Left ventricle myocardium inferior (tissue), 1 donor: ENCODE data around the gene STPG1. TPM values are rescaled to one million over a fixed set of nuclear protein-coding genes. Genes with fewer than 3 reads are reported as not detected.

Source experiments
- DNase-seq: peaks from one replicate; pipeline ENCODE4 v3.0.0-alpha.2; 2020
- H3K27ac ChIP-seq: fragments of 200-600 bp; replicated peaks from 2 replicates; pipeline ENCODE4 v1.8.0; 2021
- H3K27me3 ChIP-seq: fragments of 200-600 bp; 2 replicates; pipeline ENCODE4 v1.8.0; 2021; ENCODE audit warnings: low read depth
- H3K36me3 ChIP-seq: fragments of 200-600 bp; 2 replicates; pipeline ENCODE4 v1.8.0; 2021
- H3K4me1 ChIP-seq: fragments of 200-600 bp; 2 replicates; pipeline ENCODE4 v1.8.0; 2021
- H3K4me3 ChIP-seq: fragments of 200-600 bp; 2 replicates; pipeline ENCODE4 v1.8.0; 2021; ENCODE audit warnings: mild to moderate bottlenecking, moderate library complexity
- H3K9me3 ChIP-seq: fragments of 200-600 bp; replicated peaks from 2 replicates; pipeline ENCODE4 v1.8.0; 2021
- CTCF ChIP-seq: fragments of 200-600 bp; IDR thresholded peaks from 2 replicates; pipeline ENCODE4 v1.8.0; 2021; ENCODE audit warnings: antibody characterized with exemption, mild to moderate bottlenecking, borderline replicate concordance
- intact Hi-C: fragments of 100-400 bp; cut with micrococcal nuclease; formaldehyde crosslinking; loops from one replicate; pipeline ENCODE4 v1.11.0; 2022
- total RNA-seq: library from RNA; stranded (reverse); fragmentation: NEBNext Ultra II Directional; extraction: Animal tissue kit (Norgen Biotek cat#: 25700); gene quantifications from one replicate; pipeline ENCODE4 v1.2.1, GENCODE V29; 2021
- donor health status: DM: no; HTN: yes; CAD: no; lungs with severe emphysema.

STPG1 gene
- total RNA-seq, 1 donor from 2014 or later = 4.9 TPM

GRCh38 chr1:24351918-24352627 lies 61.5 kb downstream of the STPG1 start:
- Histone ChIP-seq H3K4me3 (no peak overlapping the region), H3K9me3 (no peaks in the 10 kb centered on the region), H3K27me3 (peaks cover 4% of the 10 kb centered on the region), H3K36me3 (no peaks in the 10 kb centered on the region), H3K27ac (no peak overlapping the region), H3K4me1 (no peaks in the 10 kb centered on the region)
- intact Hi-C loops = no loop called here
- DNase-seq = no peak
- TF ChIP-seq CTCF = no peak

- H3K4me3 ChIP-seq = no peak overlapping the region
- no peak overlapping the region for H3K27ac ChIP-seq
- peaks cover 4% of the 10 kb centered on the region for H3K27me3 ChIP-seq
- H3K9me3 ChIP-seq = no peaks in the 10 kb centered on the region
- no peak for DNase-seq
- no peaks in the 10 kb centered on the region for H3K36me3 ChIP-seq
- TF ChIP-seq CTCF = no peak
- no peaks in the 10 kb centered on the region for H3K4me1 ChIP-seq
- intact Hi-C loops = no loop called here
Observed at GRCh38 chr1:24351247-24351646, 62.3 kb downstream of the STPG1 start.

GRCh38 chr1:24349891-24350290 lies 63.7 kb downstream of the STPG1 start:
- intact Hi-C loops = no loop called here
- TF ChIP-seq CTCF = no peak
- no peaks in the 10 kb centered on the region for H3K36me3 ChIP-seq

GRCh38 chr1:24348196-24348595 lies 65.4 kb downstream of the STPG1 start:
- Histone ChIP-seq H3K4me3 (no peak overlapping the region), H3K27me3 (peaks cover 5% of the 10 kb centered on the region), H3K36me3 (no peaks in the 10 kb centered on the region), H3K9me3 (no peaks in the 10 kb centered on the region), H3K4me1 (no peaks in the 10 kb centered on the region), H3K27ac (no peak overlapping the region)
- intact Hi-C loops = no loop called here
- no peak for TF ChIP-seq CTCF
- DNase-seq = no peak

More at GRCh38 chr1:24349891-24350290, 63.7 kb downstream of the STPG1 start:
- H3K27me3 ChIP-seq = peaks cover 4% of the 10 kb centered on the region
- no peak for DNase-seq
- no peaks in the 10 kb centered on the region for H3K9me3 ChIP-seq
- no peaks in the 10 kb centered on the region for H3K4me1 ChIP-seq
- H3K4me3 ChIP-seq = no peak overlapping the region
- no peak overlapping the region for H3K27ac ChIP-seq

GRCh38 chr1:24347159-24347934 lies 66.2 kb downstream of the STPG1 start:
- no peak for TF ChIP-seq CTCF
- H3K27ac ChIP-seq = no peak overlapping the region
- H3K4me3 ChIP-seq = no peak overlapping the region
- intact Hi-C loops = no loop called here
- peaks cover 13% of the 10 kb centered on the region for H3K27me3 ChIP-seq
- H3K9me3 ChIP-seq = no peaks in the 10 kb centered on the region
- no peaks in the 10 kb centered on the region for H3K36me3 ChIP-seq
- DNase-seq = no peak
- H3K4me1 ChIP-seq = no peaks in the 10 kb centered on the region
